Osteocyte (in vitro differentiated cells): ENCODE results near the gene STAT6. TPM values are rescaled to one million over a fixed set of nuclear protein-coding genes. Genes with fewer than 3 reads are reported as not detected.

Source experiments
- DNase-seq: peaks from one replicate; pipeline ENCODE4 v3.0.0; 2021; ENCODE audit warnings: mixed read lengths; ENCODE audit not compliant: unreplicated experiment; ENCODE audit errors: extremely low spot score
- H3K27ac Mint-ChIP-seq: one replicate; pipeline ENCODE4 v1.8.0; 2021; ENCODE audit warnings: mild to moderate bottlenecking, mixed read lengths; ENCODE audit not compliant: unreplicated experiment
- H3K27me3 Mint-ChIP-seq: one replicate; pipeline ENCODE4 v1.8.0; 2021; ENCODE audit warnings: mixed read lengths; ENCODE audit not compliant: unreplicated experiment
- H3K36me3 Mint-ChIP-seq: one replicate; pipeline ENCODE4 v1.8.0; 2021; ENCODE audit warnings: mixed read lengths; ENCODE audit not compliant: unreplicated experiment
- H3K4me1 Mint-ChIP-seq: one replicate; pipeline ENCODE4 v1.8.0; 2021; ENCODE audit warnings: mixed read lengths; ENCODE audit not compliant: unreplicated experiment
- H3K4me3 Mint-ChIP-seq: one replicate; pipeline ENCODE4 v1.8.0; 2021; ENCODE audit warnings: mild to moderate bottlenecking, moderate library complexity, mixed read lengths; ENCODE audit not compliant: unreplicated experiment
- H3K9me3 Mint-ChIP-seq: one replicate; pipeline ENCODE4 v1.8.0; 2021; ENCODE audit warnings: mixed read lengths; ENCODE audit not compliant: unreplicated experiment
- CTCF ChIP-seq: fragments of 200-600 bp; sonication (generic); IDR thresholded peaks from 2 replicates; pipeline ENCODE4 v1.5.0; 2021; ENCODE audit warnings: antibody characterized with exemption, mild to moderate bottlenecking, moderate library complexity
- total RNA-seq: library from RNA; stranded (reverse); gene quantifications from 2 replicates; pipeline ENCODE4 v1.2.1, GENCODE V29; 2021

STAT6 gene
- total RNA-seq, 1 donor from 2014 or later: 161 TPM

GRCh38 chr12:57149245-57149900 is 38.2 kb upstream of the STAT6 start:
- peaks cover 90% of the 10 kb centered on the region for H3K4me1 Mint-ChIP-seq
- no peak for DNase-seq
- H3K27me3 Mint-ChIP-seq: no peaks in the 10 kb centered on the region
- no peaks in the 10 kb centered on the region for H3K9me3 Mint-ChIP-seq
- H3K27ac Mint-ChIP-seq: peak overlapping the region; percentile 91
- H3K4me3 Mint-ChIP-seq: peak overlapping the region; percentile 51
- no peak for TF ChIP-seq CTCF
- H3K36me3 Mint-ChIP-seq: peaks cover 42% of the 10 kb centered on the region

- peaks cover 43% of the 10 kb centered on the region for H3K36me3 Mint-ChIP-seq
- H3K27me3 Mint-ChIP-seq: no peaks in the 10 kb centered on the region
- H3K4me1 Mint-ChIP-seq: peaks cover 86% of the 10 kb centered on the region
- peak overlapping the region; percentile 51 for H3K4me3 Mint-ChIP-seq
- DNase-seq: no peak
- TF ChIP-seq CTCF: no peak
- H3K27ac Mint-ChIP-seq: peak overlapping the region; percentile 91
- no peaks in the 10 kb centered on the region for H3K9me3 Mint-ChIP-seq
Measured at GRCh38 chr12:57148469-57149244, 37.5 kb upstream of the STAT6 start.

- no peak for DNase-seq
- H3K36me3 Mint-ChIP-seq: peaks cover 43% of the 10 kb centered on the region
- TF ChIP-seq CTCF: no peak
- H3K27me3 Mint-ChIP-seq: no peaks in the 10 kb centered on the region
- no peak within 1 kb of the TSS for H3K4me3 Mint-ChIP-seq
- H3K9me3 Mint-ChIP-seq: no peaks in the 10 kb centered on the region
- peak within 1 kb of the TSS; percentile 91 for H3K27ac Mint-ChIP-seq
- peaks cover 78% of the 10 kb centered on the region for H3K4me1 Mint-ChIP-seq
Measured at GRCh38 chr12:57146961-57147944, 36.1 kb upstream of the STAT6 start, which contains the start of gene LRP1-AS. LRP1-AS (minus strand) TSS chr12:57147619.

- H3K9me3 Mint-ChIP-seq: no peaks in the 10 kb centered on the region
- no peaks in the 10 kb centered on the region for H3K27me3 Mint-ChIP-seq
- H3K4me3 Mint-ChIP-seq: no peak overlapping the region
- H3K4me1 Mint-ChIP-seq: peaks cover 74% of the 10 kb centered on the region
- peak overlapping the region; percentile 91 for H3K27ac Mint-ChIP-seq
- peaks cover 54% of the 10 kb centered on the region for H3K36me3 Mint-ChIP-seq
- TF ChIP-seq CTCF: no peak
- no peak for DNase-seq
Measured at GRCh38 chr12:57146092-57146491, 34.9 kb upstream of the STAT6 start.
